ENCODE data around the gene HOXA9.

DNA sequence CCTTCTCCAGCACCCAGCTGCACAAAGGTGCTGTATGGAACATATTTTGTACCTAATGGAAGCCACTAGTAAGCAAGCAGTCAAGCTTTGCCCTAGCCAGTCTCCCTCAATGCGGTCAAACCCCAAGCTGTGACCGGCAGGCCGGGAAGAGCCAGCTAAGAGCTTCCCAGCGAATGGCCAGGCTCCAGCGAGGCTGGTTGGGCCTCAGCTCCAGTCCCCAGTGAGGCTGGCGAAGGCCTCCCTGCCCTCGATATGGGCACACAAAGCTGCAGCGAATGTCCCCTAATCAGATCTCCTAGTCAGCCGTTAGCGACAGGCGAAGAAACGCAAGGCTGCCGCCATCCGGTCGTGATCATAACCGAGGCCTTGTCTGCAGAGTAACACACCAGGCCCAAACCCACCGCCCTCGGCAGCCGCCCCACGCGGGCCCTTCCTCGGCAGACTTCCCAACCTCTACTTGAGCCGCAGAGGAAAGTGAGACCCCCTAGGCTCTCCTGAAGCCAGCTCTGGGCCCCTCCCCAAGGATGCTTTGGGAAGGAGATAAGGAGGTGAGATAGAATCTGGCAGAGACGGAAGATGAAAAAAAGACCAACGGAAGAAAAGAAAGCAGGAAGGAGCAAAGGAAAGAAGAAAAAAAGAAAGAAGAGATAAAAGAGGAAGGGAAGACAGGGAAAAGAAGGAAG, 3.1 kb upstream of the HOXA9 start:
- TF ChIP-seq, protein P1, sequence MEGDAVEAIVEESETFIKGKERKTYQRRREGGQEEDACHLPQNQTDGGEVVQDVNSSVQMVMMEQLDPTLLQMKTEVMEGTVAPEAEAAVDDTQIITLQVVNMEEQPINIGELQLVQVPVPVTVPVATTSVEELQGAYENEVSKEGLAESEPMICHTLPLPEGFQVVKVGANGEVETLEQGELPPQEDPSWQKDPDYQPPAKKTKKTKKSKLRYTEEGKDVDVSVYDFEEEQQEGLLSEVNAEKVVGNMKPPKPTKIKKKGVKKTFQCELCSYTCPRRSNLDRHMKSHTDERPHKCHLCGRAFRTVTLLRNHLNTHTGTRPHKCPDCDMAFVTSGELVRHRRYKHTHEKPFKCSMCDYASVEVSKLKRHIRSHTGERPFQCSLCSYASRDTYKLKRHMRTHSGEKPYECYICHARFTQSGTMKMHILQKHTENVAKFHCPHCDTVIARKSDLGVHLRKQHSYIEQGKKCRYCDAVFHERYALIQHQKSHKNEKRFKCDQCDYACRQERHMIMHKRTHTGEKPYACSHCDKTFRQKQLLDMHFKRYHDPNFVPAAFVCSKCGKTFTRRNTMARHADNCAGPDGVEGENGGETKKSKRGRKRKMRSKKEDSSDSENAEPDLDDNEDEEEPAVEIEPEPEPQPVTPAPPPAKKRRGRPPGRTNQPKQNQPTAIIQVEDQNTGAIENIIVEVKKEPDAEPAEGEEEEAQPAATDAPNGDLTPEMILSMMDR (IDR thresholded peaks at IDR 0.05), result no peak
- no peak for TF ChIP-seq POLR2A (IDR thresholded peaks at IDR 0.05)

All from testis (tissue), 2 donors.